ENCODE results near the gene SGSM1. TPM values are rescaled to one million over a fixed set of nuclear protein-coding genes. Genes with fewer than 3 reads are reported as not detected.

The SGSM1 gene
- total RNA-seq, 1 experiment from 2014 or later = 4.1 TPM

- ChIA-PET POLR2A (interaction anchor here (0.6 kb wide), 1 partner anchor 147 kb away, joined by 4 read pairs; no protein-coding TSS in a partner anchor), CTCF (interaction anchor here (2.2 kb wide), 1 partner anchor 12 kb away, joined by 9 read pairs; no protein-coding TSS in a partner anchor)
- TF ChIP-seq NFYB (CRISPR knock-in tag; conservative IDR thresholded peaks at IDR 0.05; ENCODE audit: low read depth) (no peak), TCF7 (CRISPR knock-in tag; IDR thresholded peaks at IDR 0.05; ENCODE audit: low read depth) (no peak), CTCF (IDR thresholded peaks at IDR 0.05) (no peak), CREM (CRISPR knock-in tag; IDR thresholded peaks at IDR 0.05) (no peak), E2F1 (CRISPR knock-in tag; IDR thresholded peaks at IDR 0.05) (no peak), IRF2 (CRISPR knock-in tag; IDR thresholded peaks at IDR 0.05; ENCODE audit: borderline replicate concordance, low read depth) (no peak), STAT6 (CRISPR knock-in tag; conservative IDR thresholded peaks at IDR 0.05; ENCODE audit: low read depth) (no peak), MYBL2 (CRISPR knock-in tag; IDR thresholded peaks at IDR 0.05) (no peak), NR2C2 (CRISPR knock-in tag; IDR thresholded peaks at IDR 0.05) (no peak), ESRRA (CRISPR knock-in tag; IDR thresholded peaks at IDR 0.05; ENCODE audit: borderline replicate concordance) (no peak), TP53 (CRISPR knock-in tag; IDR thresholded peaks at IDR 0.05) (no peak), AR (CRISPR knock-in tag; IDR thresholded peaks at IDR 0.05) (no peak), RELA (CRISPR knock-in tag; IDR thresholded peaks at IDR 0.05; ENCODE audit: borderline replicate concordance) (no peak), ZNF121 (CRISPR knock-in tag; IDR thresholded peaks at IDR 0.05) (no peak), NR3C1 (CRISPR knock-in tag; conservative IDR thresholded peaks at IDR 0.05; ENCODE audit: low read depth) (no peak), ERG (CRISPR knock-in tag; IDR thresholded peaks at IDR 0.05) (no peak), ZNF281 (CRISPR knock-in tag; IDR thresholded peaks at IDR 0.05) (no peak), ZNF423 (CRISPR knock-in tag; IDR thresholded peaks at IDR 0.05) (no peak)
- Mint-ChIP-seq H3K9me3 (no peaks in the 10 kb centered on the region), H3K4me3 (no peak overlapping the region), H3K27ac (no peak overlapping the region), H3K27me3 (ENCODE audit: low read depth) (no peaks in the 10 kb centered on the region), H3K36me3 (no peaks in the 10 kb centered on the region), H3K4me1 (peaks cover 21% of the 10 kb centered on the region)
- DNase-seq (ENCODE audit: low spot score) = no peak
- ATAC-seq = no peak
Observed at GRCh38 chr22:24760708-24761306, 45.2 kb upstream of the SGSM1 start.
